Measurements from ENCODE around the gene EEFSEC. TPM values are rescaled to one million over a fixed set of nuclear protein-coding genes. Genes with fewer than 3 reads are reported as not detected.
A peak's percentile ranks its signal among the peaks of the same experiment; 100 is the strongest.

Gene EEFSEC
- total RNA-seq, 3 donors from 2014 or later, result 13.9 to 28.2 (median 19.8) TPM

DNA sequence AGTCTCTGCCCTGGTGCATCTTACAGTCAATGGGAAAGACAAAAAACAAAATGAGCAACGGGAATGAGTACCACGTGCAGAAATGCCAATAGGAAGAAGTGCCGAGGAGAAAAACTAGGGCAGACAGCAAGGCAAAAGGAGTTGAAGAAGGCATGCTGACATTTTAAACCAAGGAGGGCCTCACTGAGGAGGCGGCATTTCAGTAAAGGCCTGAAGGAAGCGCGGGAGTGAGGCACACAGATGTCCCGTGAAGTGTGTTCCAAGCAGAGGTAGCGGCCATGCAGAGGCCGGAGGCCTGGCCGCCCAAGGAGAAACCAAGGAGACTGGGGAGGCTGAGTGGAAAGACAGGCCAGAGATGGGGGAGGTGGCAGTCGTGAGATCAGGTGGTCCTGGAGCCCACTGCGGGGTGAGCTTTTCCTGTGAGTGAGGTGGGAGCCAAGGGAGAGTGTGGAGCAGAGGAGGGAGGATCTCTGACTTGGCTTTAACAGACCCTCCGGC, 278.6 kb downstream of the EEFSEC start:
- Histone ChIP-seq H3K9me3 (no peaks in the 10 kb centered on the region), H3K4me1 (no peaks in the 10 kb centered on the region), H3K36me3 (no peaks in the 10 kb centered on the region), H3K27me3 (no peaks in the 10 kb centered on the region), H3K4me3 (peak overlapping the region in 2 of 3 donors; percentile 48 to 73), H3K27ac (no peak overlapping the region)
- no peak for TF ChIP-seq POLR2A (IDR thresholded peaks at IDR 0.05)
- TF ChIP-seq, protein P1, sequence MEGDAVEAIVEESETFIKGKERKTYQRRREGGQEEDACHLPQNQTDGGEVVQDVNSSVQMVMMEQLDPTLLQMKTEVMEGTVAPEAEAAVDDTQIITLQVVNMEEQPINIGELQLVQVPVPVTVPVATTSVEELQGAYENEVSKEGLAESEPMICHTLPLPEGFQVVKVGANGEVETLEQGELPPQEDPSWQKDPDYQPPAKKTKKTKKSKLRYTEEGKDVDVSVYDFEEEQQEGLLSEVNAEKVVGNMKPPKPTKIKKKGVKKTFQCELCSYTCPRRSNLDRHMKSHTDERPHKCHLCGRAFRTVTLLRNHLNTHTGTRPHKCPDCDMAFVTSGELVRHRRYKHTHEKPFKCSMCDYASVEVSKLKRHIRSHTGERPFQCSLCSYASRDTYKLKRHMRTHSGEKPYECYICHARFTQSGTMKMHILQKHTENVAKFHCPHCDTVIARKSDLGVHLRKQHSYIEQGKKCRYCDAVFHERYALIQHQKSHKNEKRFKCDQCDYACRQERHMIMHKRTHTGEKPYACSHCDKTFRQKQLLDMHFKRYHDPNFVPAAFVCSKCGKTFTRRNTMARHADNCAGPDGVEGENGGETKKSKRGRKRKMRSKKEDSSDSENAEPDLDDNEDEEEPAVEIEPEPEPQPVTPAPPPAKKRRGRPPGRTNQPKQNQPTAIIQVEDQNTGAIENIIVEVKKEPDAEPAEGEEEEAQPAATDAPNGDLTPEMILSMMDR (IDR thresholded peaks at IDR 0.05), result no peak
- no peak for TF ChIP-seq POLR2AphosphoS5 (IDR thresholded peaks at IDR 0.05)
- no peak for DNase-seq (ENCODE audit: low spot score in 2 of 2)
- intact Hi-C loops (cut with DNase I; ENCODE audit: low total_unique reads), result no loop called here

DNA sequence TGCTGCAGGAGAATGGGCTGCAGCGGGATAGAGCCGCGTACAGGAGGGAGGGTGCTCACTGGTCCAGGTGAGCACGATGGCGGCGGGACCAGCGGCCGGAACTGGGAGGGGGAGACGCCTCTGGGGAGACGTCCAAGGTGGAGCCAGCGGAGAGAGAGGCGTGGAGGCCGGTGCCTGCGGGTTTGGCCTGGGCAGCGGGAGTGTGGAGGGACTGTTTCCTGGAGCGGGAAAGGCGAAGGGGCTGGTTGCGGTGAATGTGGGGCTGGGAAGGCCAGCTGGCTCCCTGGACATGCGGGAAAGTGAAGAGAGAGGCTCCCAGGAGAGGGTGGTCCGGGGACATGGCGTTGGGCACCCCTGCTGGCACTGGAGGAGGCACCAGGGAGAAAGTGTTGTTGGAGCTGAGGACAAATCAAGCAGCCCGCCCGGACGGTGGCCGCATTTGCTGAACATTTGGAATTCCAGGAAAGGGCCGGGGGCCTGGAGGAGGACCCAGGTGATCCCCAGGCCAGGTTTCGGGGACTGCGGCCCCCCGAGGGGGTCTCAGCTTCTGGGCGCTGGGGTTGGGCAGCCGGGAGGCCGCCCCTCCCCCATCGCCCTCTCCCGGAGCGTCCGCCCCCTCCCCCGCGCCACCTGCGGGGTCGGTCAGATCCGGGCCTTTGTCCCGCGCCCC, 279.2 kb downstream of the EEFSEC start:
- Histone ChIP-seq H3K27me3 (no peaks in the 10 kb centered on the region), H3K4me1 (no peaks in the 10 kb centered on the region), H3K27ac (peak overlapping the region in 1 of 2 donors; percentile 11), H3K4me3 (peak overlapping the region; percentile 13 to 73 (median 48)), H3K36me3 (no peaks in the 10 kb centered on the region), H3K9me3 (no peaks in the 10 kb centered on the region)
- no peak for TF ChIP-seq POLR2A (IDR thresholded peaks at IDR 0.05)
- no peak for TF ChIP-seq POLR2AphosphoS5 (IDR thresholded peaks at IDR 0.05)
- TF ChIP-seq, protein P1 (IDR thresholded peaks at IDR 0.05), result no peak
- intact Hi-C loops (cut with DNase I; ENCODE audit: low total_unique reads), result no loop called here
- peak in 1 of 2 donors; percentile 60 for DNase-seq (ENCODE audit: low spot score in 2 of 2)

DNA sequence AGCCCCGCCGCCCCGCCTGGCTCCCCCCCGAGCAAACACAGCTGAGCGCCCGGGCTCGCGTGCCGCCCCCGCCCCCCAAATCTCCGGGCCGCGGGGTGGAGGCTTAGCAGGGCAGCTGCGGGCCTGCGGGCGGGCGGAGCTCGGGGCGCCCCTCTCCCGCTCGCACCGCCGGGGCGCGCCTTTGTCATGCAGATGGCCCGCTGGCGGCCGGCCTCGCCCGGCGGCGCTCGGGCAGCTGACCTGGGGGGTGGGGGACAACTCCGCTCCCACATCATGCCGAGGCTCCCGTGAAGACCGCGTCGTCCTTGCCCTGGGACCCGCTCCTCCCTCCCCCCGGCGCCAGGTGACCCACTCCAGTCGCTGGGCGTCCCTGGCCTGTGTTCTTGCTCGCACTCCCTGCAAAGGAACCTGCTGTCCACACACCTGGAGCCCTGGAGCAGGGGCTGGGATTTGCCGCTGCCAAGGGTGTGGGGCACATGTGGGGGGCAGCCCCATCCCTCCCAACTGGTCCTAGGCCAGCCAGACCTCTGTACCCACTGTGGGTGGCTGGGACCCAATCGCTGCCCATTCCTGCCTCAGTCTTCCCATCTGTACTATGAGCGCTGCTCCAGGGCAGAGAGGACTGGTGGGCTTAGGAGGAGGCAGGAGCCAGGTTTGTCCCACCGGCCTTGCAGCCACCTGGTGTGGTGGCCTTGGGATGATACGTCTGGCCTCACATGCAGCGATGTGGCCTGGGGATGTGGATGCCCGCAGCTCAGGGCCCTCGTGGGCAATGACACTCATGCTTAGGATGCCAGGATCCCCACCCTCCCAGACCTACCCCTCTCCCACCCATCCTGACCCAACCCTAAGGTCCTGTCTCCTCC, 279.9 kb downstream of the EEFSEC start:
- H3K4me1 ChIP-seq, result no peaks in the 10 kb centered on the region
- H3K27me3 ChIP-seq, result no peaks in the 10 kb centered on the region
- no peaks in the 10 kb centered on the region for H3K9me3 ChIP-seq
- intact Hi-C loops (cut with DNase I; ENCODE audit: low total_unique reads), result no loop called here
- TF ChIP-seq POLR2AphosphoS5 (IDR thresholded peaks at IDR 0.05), result no peak
- no peak for TF ChIP-seq POLR2A (IDR thresholded peaks at IDR 0.05)
- TF ChIP-seq, protein P1 (IDR thresholded peaks at IDR 0.05), result no peak
- DNase-seq (ENCODE audit: low spot score in 2 of 2), result no peak
- H3K27ac ChIP-seq, result peak overlapping the region; percentile 11 to 32
- H3K4me3 ChIP-seq, result peak overlapping the region; percentile 13 to 73 (median 48)
- H3K36me3 ChIP-seq, result no peaks in the 10 kb centered on the region

DNA sequence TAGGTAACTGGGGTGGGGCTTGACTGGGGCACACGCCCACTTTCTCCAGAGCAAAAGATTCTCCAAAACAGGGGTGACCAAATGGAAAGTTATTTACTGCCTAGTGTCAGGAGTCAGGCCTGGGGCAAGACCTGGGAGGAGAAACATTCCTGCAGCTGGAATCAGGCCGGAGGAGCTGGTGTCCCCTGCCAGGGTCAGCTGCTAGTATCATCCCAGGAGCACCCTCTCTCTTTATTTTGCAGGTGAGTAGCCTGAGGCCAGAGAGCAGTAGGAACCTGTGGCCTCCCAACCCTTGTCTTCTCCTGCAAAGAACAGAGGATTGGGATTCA, 280.5 kb downstream of the EEFSEC start:
- H3K27me3 ChIP-seq, result no peaks in the 10 kb centered on the region
- H3K36me3 ChIP-seq, result no peaks in the 10 kb centered on the region
- H3K4me1 ChIP-seq, result no peaks in the 10 kb centered on the region

More for the DNA sequence above, 280.5 kb downstream of the EEFSEC start:
- no peak overlapping the region for H3K27ac ChIP-seq
- intact Hi-C loops (cut with DNase I; ENCODE audit: low total_unique reads), result no loop called here
- TF ChIP-seq POLR2A (IDR thresholded peaks at IDR 0.05), result no peak
- TF ChIP-seq, protein P1 (IDR thresholded peaks at IDR 0.05), result no peak
- TF ChIP-seq POLR2AphosphoS5 (IDR thresholded peaks at IDR 0.05), result no peak
- H3K9me3 ChIP-seq, result no peaks in the 10 kb centered on the region
- no peak for DNase-seq (ENCODE audit: low spot score in 2 of 2)
- H3K4me3 ChIP-seq, result no peak overlapping the region

All from breast epithelium (tissue), 4 donors.